Mesodermal cell (in vitro differentiated cells): ENCODE data around the gene NSD2.
"Not testable (repeated sequence)": the region's sequence is repeated elsewhere in the genome, so short reads cannot be mapped to it uniquely, and the experiment has no call there.

Source experiments
- H3K27ac ChIP-seq: 2 replicates; pipeline ENCODE4 v1.7.0; 2013; ENCODE audit warnings: mild to moderate bottlenecking, low read depth, low read length, moderate library complexity; ENCODE audit not compliant: severe bottlenecking
- H3K36me3 ChIP-seq: 2 replicates; pipeline ENCODE4 v1.7.1; 2013; ENCODE audit warnings: mild to moderate bottlenecking, low read length, moderate library complexity; ENCODE audit not compliant: control insufficient read depth, insufficient read depth
- H3K4me1 ChIP-seq: one replicate; pipeline ENCODE4 v1.7.1; 2013; ENCODE audit warnings: mild to moderate bottlenecking, low read length; ENCODE audit not compliant: insufficient read depth, control insufficient read depth, poor library complexity, severe bottlenecking
- H3K4me3 ChIP-seq: 2 replicates; pipeline ENCODE4 v1.7.0; 2013; ENCODE audit warnings: low read length, control low read depth, mild to moderate bottlenecking; ENCODE audit not compliant: insufficient read depth, poor library complexity, severe bottlenecking; ENCODE audit errors: extremely low read depth
- H3K9me3 ChIP-seq: 2 replicates; pipeline ENCODE4 v1.7.1; 2013; ENCODE audit warnings: mild to moderate bottlenecking, low read length, moderate library complexity; ENCODE audit not compliant: control insufficient read depth
- WGBS, 2 experiments: methylation state at CpG; one replicate each; pipeline ENCODE4 v1.1.5; 2013; ENCODE audit warnings: missing lambda C conversion rate in 2 of 2; ENCODE audit not compliant: insufficient coverage in 2 of 2; 5-methylcytosine and 5-hydroxymethylcytosine counted together

Gene NSD2

GRCh38 chr4:1899149-1900086, 28.2 kb downstream of the NSD2 start:
- Histone ChIP-seq H3K4me3 (no peak overlapping the region), H3K4me1 (no peaks in the 10 kb centered on the region), H3K9me3 (no peaks in the 10 kb centered on the region), H3K36me3 (peaks cover 58% of the 10 kb centered on the region), H3K27ac (no peak overlapping the region)
- 42% methylated on average over 13 to 15 of the region's 15 CpGs for WGBS, 2 experiments

- Histone ChIP-seq H3K9me3 (no peaks in the 10 kb centered on the region), H3K36me3 (peaks cover 58% of the 10 kb centered on the region), H3K4me1 (no peaks in the 10 kb centered on the region), H3K4me3 (no peak overlapping the region), H3K27ac (no peak overlapping the region)
These were observed 28.9 kb downstream of the NSD2 start for GRCh38 chr4:1900087-1900433.

GRCh38 chr4:1900624-1901023, 29.4 kb downstream of the NSD2 start:
- Histone ChIP-seq H3K36me3 (peaks cover 60% of the 10 kb centered on the region), H3K4me3 (no peak overlapping the region), H3K9me3 (no peaks in the 10 kb centered on the region), H3K4me1 (no peaks in the 10 kb centered on the region), H3K27ac (no peak overlapping the region)
- WGBS, 2 experiments: 95 to 98% methylated on average over 11 to 13 of the region's 16 CpGs

- Histone ChIP-seq H3K9me3 (no peaks in the 10 kb centered on the region), H3K4me3 (no peak overlapping the region), H3K27ac (no peak overlapping the region), H3K36me3 (peaks cover 57% of the 10 kb centered on the region), H3K4me1 (no peaks in the 10 kb centered on the region)
- WGBS, 2 experiments: 87 to 97% methylated on average over 6 of the region's 6 CpGs
These were observed 29.9 kb downstream of the NSD2 start for GRCh38 chr4:1901127-1901526.

- peaks cover 64% of the 10 kb centered on the region for H3K36me3 ChIP-seq
- WGBS, 2 experiments: 100% methylated on average over 1 to 2 of the region's 2 CpGs
- H3K4me1 ChIP-seq: no peaks in the 10 kb centered on the region
- no peak overlapping the region for H3K27ac ChIP-seq
- H3K4me3 ChIP-seq: no peak overlapping the region
- no peaks in the 10 kb centered on the region for H3K9me3 ChIP-seq
These were observed 31.1 kb downstream of the NSD2 start for GRCh38 chr4:1902243-1902642.

GRCh38 chr4:1903035-1903434, 31.8 kb downstream of the NSD2 start:
- Histone ChIP-seq H3K4me3 (no peak overlapping the region), H3K4me1 (no peaks in the 10 kb centered on the region), H3K36me3 (peaks cover 72% of the 10 kb centered on the region), H3K27ac (no peak overlapping the region), H3K9me3 (no peaks in the 10 kb centered on the region)
- 100% methylated on average over 1 of the region's 1 CpG for WGBS, 2 experiments

- H3K9me3 ChIP-seq: no peaks in the 10 kb centered on the region
- no peak overlapping the region for H3K27ac ChIP-seq
- peaks cover 80% of the 10 kb centered on the region for H3K36me3 ChIP-seq
- WGBS, 2 experiments: 88 to 100% methylated on average over 1 to 2 of the region's 3 CpGs
- no peaks in the 10 kb centered on the region for H3K4me1 ChIP-seq
- H3K4me3 ChIP-seq: no peak overlapping the region
These were observed 32.8 kb downstream of the NSD2 start for GRCh38 chr4:1904042-1904441.

- peaks cover 67% of the 10 kb centered on the region for H3K36me3 ChIP-seq
- no peaks in the 10 kb centered on the region for H3K9me3 ChIP-seq
- H3K4me1 ChIP-seq: peaks cover under 1% of the 10 kb centered on the region
- no peak overlapping the region for H3K27ac ChIP-seq
- no peak overlapping the region for H3K4me3 ChIP-seq
- WGBS, 2 experiments: 96 to 99% methylated on average over 7 of the region's 7 CpGs
These were observed 36.8 kb downstream of the NSD2 start for GRCh38 chr4:1907848-1908525.

GRCh38 chr4:1909696-1910095, 38.5 kb downstream of the NSD2 start:
- H3K4me3 ChIP-seq, H3K27ac ChIP-seq, H3K9me3 ChIP-seq, H3K4me1 ChIP-seq: not testable (repeated sequence)
- H3K36me3 ChIP-seq: peaks cover 68% of the 10 kb centered on the region
- WGBS, 2 experiments: 93 to 98% methylated on average over 3 to 5 of the region's 11 CpGs

GRCh38 chr4:1910643-1911042, 39.5 kb downstream of the NSD2 start:
- 46 to 48% methylated on average over 2 to 3 of the region's 3 CpGs for WGBS, 2 experiments
- H3K36me3 ChIP-seq: peaks cover 64% of the 10 kb centered on the region
- H3K9me3 ChIP-seq: no peaks in the 10 kb centered on the region
- peaks cover 7% of the 10 kb centered on the region for H3K4me1 ChIP-seq
- H3K4me3 ChIP-seq: no peak overlapping the region
- H3K27ac ChIP-seq: no peak overlapping the region

GRCh38 chr4:1911316-1911715, 40.1 kb downstream of the NSD2 start:
- WGBS, 2 experiments: 90 to 96% methylated on average over 2 to 4 of the region's 9 CpGs
- H3K36me3 ChIP-seq: peaks cover 69% of the 10 kb centered on the region

More at GRCh38 chr4:1911316-1911715, 40.1 kb downstream of the NSD2 start:
- not testable (repeated sequence) for H3K27ac ChIP-seq, H3K4me1 ChIP-seq, H3K4me3 ChIP-seq, H3K9me3 ChIP-seq
